GM18526 (cell line): Measurements from ENCODE around the gene LATS2.

ENCODE experiments used
- POLR2A ChIP-seq: IDR thresholded peaks from 3 replicates; pipeline ENCODE4 v1.6.1; 2011; ENCODE audit not compliant: insufficient read length; ENCODE audit errors: extremely low read depth

LATS2 gene

DNA sequence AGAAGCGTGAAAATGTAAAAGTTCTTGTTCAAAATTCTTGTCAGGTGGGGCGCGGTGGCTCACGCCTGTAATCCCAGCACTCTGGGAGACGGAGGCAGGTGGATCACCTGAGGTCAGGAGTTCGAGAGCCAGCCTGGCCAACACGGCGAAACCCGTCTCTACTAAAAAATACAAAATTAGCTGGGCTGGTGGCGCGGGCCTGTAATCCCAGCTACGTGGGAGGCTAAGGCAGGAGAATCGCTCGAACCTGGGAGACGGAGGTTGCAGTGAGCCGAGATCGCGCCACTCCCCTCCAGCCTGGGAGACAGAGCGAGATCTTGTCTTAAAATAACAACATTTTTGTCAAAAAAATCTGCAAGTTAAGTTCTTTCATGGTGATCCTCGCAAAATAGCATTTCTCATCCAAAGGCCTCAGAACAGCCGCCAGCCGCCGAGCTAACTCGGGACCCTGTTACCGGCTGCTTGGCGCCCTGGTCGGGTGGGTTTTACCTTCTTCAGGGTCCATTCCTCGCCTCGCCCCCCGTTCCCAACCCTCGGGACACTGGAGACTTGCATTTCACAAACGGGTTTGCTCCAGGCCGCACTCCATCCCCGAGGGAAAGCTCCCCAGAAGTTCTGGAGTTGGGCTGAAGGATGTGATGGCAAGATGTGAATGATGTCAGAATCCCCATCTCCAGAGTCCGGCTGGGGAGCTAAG lies 1.6 kb downstream of the LATS2 start:
- TF ChIP-seq POLR2A: no peak

DNA sequence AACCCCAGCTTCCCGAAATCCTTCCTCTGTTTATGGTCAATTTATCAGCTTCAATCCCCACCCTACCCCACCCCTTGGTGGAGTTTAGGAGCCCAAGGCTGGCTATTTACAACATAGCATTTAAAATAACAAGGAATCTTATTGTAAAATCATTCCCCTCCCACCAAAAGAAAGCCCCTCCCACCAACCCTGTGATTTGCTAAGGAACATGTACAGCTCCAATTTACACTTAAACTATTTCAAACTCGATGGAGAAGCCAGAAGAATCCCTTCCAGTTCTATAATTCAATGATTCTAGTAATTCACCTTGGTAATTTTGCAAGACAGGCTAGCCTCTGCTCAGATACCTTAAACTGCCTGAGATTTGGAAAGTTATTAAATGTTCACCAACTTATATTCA lies 3.0 kb downstream of the LATS2 start:
- no peak for TF ChIP-seq POLR2A

DNA sequence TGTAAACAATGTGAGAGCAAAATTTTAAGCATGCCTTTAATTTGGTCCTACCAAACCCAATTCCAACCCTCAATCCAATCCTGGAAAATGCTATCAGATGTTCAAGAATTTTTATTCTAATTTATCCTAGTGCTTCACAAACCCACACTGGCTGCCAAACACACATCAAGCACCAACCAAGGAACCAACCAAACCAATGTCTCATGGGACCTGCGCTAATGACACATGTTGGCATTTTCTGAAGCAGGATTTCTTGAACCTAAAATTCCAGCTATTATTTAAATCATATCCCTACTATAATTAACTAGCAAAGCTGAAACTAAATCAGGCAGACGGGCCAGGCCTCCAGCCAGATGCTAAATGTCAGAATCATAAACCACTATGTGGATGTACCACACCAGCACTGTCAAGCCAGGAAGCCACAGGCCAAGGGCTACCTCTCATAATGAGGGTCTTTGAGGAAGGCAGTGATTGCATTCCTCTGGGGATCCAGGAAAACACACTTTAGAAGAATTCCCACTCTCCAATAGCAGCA lies 5.8 kb downstream of the LATS2 start:
- no peak for TF ChIP-seq POLR2A

DNA sequence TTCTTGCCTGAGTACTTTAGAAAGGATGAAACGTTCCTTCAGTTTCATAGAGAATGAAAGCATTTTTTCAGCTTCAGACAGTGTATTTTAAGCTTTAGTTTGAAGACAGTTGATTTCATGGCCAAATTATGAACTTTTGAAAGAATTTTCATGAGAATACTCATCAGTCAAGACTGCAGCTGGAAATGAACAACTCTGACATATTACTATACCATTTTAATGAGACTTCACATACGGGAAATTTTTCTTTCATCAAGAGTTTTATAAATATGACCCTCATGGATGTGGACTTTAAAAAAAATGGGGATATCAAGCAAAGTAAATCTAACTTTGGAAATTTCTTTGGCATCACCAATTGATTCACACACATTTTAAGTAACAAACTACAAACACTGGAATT lies 6.4 kb downstream of the LATS2 start:
- TF ChIP-seq POLR2A: no peak

DNA sequence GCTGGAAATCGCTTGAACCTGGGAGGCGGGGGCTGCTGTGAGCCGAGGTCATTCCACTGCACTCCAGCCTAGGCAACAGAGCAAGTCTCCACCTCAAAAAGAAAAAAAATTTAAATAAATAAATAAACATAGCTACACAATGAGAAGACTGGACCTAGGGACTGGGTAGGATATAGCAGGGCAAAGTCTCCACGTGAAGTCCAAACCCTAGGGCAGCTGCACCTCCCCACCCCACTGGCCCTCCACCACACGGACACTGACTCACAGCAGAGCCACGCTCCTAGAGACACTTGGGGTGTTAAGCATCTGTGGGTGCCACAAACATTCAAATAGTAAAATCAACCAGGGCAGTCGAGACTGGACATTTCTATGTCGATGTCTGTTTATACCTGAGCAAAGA lies 7.1 kb downstream of the LATS2 start:
- TF ChIP-seq POLR2A: no peak

DNA sequence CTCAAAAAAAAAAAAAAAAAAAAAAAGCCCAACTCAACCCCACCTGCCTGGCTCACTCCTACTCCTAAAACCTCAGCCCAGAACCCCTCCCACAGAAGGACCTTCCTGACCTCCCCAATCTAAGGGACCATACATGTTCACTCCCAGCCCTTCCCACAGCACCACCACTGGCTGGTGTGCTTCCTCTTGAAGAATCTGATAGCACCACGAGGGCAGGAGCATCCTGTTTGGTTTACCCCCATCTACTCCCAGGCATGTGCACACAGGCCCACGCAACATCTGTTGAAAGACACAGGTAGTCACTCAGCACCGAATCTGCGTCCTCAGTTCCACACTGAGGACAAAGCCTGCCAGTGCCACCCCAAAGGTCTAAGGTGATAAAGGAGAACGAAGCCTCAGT lies 8.2 kb downstream of the LATS2 start:
- TF ChIP-seq POLR2A: no peak

DNA sequence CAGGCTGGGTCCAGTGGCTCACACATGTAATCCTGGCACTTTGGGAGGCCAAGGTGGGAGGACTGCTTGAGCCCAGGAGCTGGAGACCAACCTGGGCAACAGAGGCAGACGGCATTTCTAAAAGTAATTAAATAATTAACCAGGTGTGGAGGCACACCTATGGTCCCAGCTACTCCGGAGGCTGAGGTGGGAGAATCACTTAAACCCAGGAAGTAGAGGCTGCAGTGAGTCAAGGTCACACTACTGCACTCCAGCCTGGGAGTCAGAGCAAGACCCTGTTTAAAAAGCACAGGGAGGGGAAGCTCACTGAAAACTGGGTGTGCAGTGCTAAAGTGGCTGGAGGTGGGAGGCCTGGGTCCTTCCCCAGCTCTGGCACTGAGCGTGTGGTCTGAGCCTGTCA lies 9.7 kb downstream of the LATS2 start:
- no peak for TF ChIP-seq POLR2A

DNA sequence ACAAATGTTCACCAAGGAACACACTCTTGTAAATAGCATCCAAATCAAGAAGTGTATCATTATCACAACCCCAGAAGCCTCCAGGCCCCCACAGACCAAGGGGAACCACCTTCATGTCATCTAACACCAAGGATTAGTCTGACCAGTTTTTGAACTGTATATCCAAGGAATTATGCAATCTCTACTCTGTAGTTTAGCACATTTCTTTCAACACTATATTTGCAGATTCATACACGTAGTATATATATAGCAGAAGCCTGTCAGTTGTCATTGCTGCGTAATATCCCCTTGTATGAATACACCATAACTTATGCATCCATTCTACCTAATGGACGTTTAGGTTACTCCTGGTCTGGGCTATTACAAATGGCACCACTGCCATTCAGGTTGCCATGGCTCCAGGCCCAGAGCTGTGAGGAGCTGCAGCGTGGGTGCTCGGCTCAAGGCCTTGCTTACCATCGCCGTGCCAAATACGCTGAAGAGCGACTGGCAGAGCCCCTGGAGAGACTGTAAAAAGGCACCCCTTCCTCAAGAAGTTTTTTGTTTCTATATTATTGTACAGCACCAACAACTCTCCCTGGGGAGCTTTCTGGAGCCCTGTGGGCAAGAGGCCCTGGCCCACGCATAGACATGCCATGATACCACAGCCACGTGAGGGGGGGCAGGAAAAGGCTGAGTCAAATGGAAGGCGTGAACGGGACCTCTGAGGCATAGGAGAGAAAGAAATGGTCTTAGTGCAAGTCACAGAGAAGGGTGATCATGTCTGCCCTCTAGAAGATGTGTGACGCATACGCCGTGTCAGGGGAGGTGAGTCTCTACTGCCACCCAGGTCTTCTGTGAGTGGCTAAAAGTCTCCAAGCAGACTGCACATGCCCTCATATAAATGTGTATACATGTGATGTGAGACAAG lies 10.8 kb downstream of the LATS2 start:
- no peak for TF ChIP-seq POLR2A

DNA sequence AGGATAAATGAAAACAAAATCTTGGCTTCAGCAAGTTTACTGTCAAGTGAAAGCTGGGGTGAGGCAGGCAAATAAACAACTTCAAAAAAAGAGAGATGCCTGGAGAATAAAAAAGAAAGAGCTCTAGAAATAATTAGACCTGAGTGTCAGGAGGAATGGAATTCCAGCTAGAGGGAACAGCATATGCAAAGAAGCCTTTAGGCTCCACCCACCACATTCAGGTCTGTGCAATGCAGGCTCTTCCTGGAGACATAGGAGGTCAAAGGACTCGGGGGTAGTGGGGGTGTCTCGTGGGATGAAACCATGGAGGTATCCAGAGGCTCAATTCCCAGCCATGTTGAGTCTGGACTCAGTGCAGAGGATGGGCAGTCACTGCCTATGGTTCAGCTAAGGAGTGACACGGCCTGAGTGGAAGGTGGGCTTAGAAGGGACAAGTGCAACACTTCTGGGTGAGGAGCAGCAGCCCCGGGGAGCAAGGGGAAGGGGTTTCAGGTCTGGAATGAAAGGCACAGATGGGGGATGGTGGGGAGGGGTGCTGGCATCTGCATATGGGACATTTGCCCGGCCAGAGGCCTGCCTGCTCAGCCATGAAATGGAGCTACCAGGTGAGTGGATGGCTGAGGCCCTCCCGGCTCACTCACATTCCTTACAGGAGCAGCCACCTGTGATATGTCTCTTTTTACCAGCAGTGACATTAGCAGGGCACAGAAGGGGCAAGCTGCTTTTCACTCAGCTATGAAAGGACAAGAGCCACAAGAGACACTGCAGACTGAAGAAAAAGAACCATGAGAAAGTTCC lies 12.3 kb downstream of the LATS2 start:
- TF ChIP-seq POLR2A: no peak

DNA sequence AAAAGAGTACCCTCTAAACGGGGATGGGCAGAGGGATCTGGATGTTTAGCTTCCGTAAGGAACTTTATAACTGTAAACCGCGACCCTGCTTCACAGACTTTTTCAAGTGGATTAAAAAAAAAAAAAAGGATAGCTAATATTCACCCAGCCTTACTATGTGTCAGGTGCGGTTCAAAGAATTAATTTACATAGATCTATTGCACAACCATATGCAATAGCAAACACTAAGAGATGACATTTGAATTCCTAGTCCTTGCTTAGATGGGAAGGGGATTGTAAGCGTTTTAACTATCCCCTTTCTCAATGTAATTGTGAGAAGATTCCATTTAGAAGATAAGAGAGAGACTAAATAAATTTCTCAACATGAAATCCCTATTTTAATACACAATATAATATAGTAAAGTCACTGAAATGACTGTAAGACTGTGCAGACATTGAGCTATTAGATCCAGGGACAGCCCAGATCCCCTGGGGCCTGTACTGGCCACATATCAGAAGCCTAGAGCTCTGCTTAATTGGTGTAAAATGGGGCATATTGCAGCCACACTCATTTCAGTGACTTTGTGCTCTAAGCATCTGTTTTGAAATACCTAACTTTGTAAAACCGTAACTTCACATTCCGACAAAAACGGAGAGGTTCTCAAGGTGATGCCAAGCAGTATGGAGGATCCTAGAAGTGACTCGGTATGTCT lies 13.6 kb downstream of the LATS2 start:
- TF ChIP-seq POLR2A: no peak

DNA sequence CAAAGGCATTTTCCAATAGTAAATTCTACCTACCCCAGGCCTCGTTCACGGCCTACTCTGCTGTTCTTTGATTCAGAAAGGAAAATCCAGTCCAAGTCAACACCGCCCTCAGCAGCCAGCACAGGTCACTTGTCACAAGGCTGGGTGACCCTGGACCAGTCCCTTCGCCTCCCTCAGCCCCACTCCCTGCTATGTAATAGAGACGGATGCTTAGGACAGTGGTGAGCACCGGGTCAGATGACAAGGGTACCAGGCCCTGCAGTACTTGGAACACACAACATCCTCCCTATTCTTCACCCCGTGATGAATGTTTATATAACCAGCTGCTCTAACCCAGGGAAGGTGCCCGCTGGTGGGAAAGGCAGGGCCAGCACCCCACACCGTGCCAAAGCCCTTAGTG lies 14.3 kb downstream of the LATS2 start:
- TF ChIP-seq POLR2A: no peak

DNA sequence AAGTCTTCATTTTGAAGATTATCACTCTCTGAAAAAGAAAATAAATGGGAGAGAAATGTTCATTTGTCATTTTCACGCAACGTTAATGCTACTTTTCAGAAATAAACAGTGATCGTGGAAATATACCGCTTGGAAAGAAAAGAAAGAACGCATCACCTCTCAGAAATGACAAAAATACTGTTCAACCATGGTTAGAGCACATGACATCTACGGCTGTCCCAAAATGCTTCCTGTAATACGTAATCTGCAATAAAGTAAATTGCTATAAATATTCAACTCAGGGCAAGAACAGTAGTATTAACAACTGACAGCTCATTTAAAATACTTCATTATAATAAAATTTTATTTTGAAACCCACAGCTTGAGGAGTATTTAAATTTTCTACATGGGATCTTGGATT lies 15.2 kb downstream of the LATS2 start:
- TF ChIP-seq POLR2A: no peak

DNA sequence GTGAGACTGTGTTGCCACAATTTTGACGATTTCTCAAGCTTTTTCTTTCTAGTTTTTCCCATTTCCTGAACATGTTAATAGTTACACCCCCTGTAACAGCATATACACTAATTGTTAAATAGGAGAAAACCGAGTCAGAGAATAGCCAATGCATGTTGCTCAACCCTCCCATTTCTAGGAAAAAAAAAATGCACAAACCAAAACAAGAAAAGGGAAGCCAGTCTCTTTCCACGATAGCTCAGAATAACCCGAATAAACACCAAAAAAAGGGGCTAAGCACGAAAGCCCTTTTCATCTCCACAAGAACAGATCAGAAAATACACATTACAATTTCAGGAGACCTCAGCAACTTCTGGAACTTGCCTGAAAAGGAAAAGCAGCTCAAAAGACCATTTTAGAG lies 16.3 kb downstream of the LATS2 start:
- TF ChIP-seq POLR2A: no peak

DNA sequence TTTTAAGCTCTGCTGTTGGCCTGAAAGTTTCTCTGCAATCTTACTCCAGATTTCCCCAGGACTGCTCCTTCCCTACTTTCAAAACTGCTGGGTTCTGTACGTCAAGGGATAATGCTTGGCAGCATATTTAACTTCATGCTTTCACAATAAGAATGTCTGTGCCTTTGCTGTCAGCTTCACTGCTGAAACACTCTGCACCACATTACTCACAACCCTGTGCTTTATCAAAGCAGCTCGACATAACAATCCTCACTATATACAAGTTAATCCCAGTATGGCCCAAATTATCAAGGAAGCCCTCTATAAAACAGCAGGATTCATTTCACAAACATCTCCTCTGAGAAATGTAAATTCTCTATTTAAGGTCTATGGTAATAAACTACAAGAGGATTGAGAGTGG lies 17.5 kb downstream of the LATS2 start:
- TF ChIP-seq POLR2A: no peak
